Caco-2 (cell line): ENCODE results near the gene SYT11. TPM values are rescaled to one million over a fixed set of nuclear protein-coding genes. Genes with fewer than 3 reads are reported as not detected.

Source experiments
- BruUV-seq: library from RNA; stranded (reverse); fragments of 400-500 nt; replicated peaks from 2 replicates; lab custom pipeline; 2021; lab: Mats Ljungman, UMichigan
- CTCF ChIA-PET: fragments of 300-600 bp; sonication (Branson Sonifier 250); formaldehyde crosslinking; loops from one replicate; lab custom pipeline; 2022; ENCODE audit warnings: antibody characterized with exemption; lab: Charles Lee
- POLR2A ChIA-PET: fragments of 300-600 bp; sonication (Branson Sonifier 250); formaldehyde crosslinking; loops from one replicate; lab custom pipeline; 2022; ENCODE audit warnings: antibody characterized with exemption; lab: Charles Lee
- DNase-seq, 2 experiments: peaks; one replicate each; pipeline versions ENCODE4 v3.0.0 to v3.0.0-alpha.2; 2020 to 2022
- H3K27me3 ChIP-seq: replicated peaks from 2 replicates; pipeline ENCODE4 v1.6.0; 2011; ENCODE audit warnings: low read length; ENCODE audit not compliant: control insufficient read depth, insufficient read depth
- H3K36me3 ChIP-seq: 2 replicates; pipeline ENCODE4 v1.5.1; 2011; ENCODE audit warnings: low read length; ENCODE audit not compliant: control insufficient read depth, insufficient read depth
- H3K4me1 ChIP-seq: fragments of 250-450 bp; sonication (Bioruptor Pico); 2 replicates; pipeline ENCODE4 v1.5.1; 2020; ENCODE audit warnings: mild to moderate bottlenecking
- H3K4me3 ChIP-seq: 2 replicates; pipeline ENCODE4 v1.5.1; 2011; ENCODE audit warnings: low read depth, mild to moderate bottlenecking, control low read depth, low read length
- H3K9me3 ChIP-seq: fragments of 250-450 bp; sonication (Bioruptor Pico); 2 replicates; pipeline ENCODE4 v1.5.1; 2020; ENCODE audit warnings: mild to moderate bottlenecking, moderate library complexity
- H3K27ac Mint-ChIP-seq: one replicate; pipeline ENCODE4 v1.8.0; 2022; ENCODE audit warnings: mixed read lengths; ENCODE audit not compliant: unreplicated experiment
- H3K27me3 Mint-ChIP-seq: one replicate; pipeline ENCODE4 v1.8.0; 2022; ENCODE audit warnings: mixed read lengths; ENCODE audit not compliant: insufficient read depth, unreplicated experiment
- H3K36me3 Mint-ChIP-seq: one replicate; pipeline ENCODE4 v1.8.0; 2022; ENCODE audit warnings: mild to moderate bottlenecking, mixed read lengths; ENCODE audit not compliant: insufficient read depth, unreplicated experiment
- H3K4me1 Mint-ChIP-seq: one replicate; pipeline ENCODE4 v1.8.0; 2022; ENCODE audit warnings: low read depth, mixed read lengths; ENCODE audit not compliant: unreplicated experiment
- H3K4me3 Mint-ChIP-seq: one replicate; pipeline ENCODE4 v1.8.0; 2022; ENCODE audit warnings: mild to moderate bottlenecking, moderate library complexity, mixed read lengths; ENCODE audit not compliant: unreplicated experiment
- H3K9me3 Mint-ChIP-seq: one replicate; pipeline ENCODE4 v1.8.0; 2022; ENCODE audit warnings: mixed read lengths; ENCODE audit not compliant: unreplicated experiment
- CTCF ChIP-seq, 2 experiments: fragments of 200-600 bp in 1 of 2; IDR thresholded peaks; 1 replicate in 1 of 2; 2 replicates in 1 of 2; pipeline versions ENCODE4 v1.5.1 to v1.8.0; 2011 to 2022; ENCODE audit warnings: antibody characterized with exemption in 1 of 2, control low read depth in 1 of 2, inconsistent platforms in 1 of 2, low read depth in 1 of 2, low read length in 1 of 2, mild to moderate bottlenecking in 1 of 2, moderate library complexity in 1 of 2; ENCODE audit not compliant: insufficient read depth in 1 of 2, severe bottlenecking in 1 of 2, unreplicated experiment in 1 of 2
- intact Hi-C: fragments of 100-400 bp; cut with micrococcal nuclease; formaldehyde crosslinking; loops from one replicate; pipeline ENCODE4 v1.10.0; 2022; ENCODE audit not compliant: unreplicated experiment
- total RNA-seq: library from RNA; stranded (reverse); gene quantifications from 2 replicates; pipeline ENCODE4 v1.2.3, GENCODE V29; 2022

SYT11 gene
- total RNA-seq, 1 experiment from 2014 or later = 0.05 TPM

GRCh38 chr1:155840386-155840785, 19.0 kb upstream of the SYT11 start:
- intact Hi-C loops = no loop called here
- no peak overlapping the region for H3K4me3 ChIP-seq
- TF ChIP-seq CTCF (IDR thresholded peaks at IDR 0.05; ENCODE audit: insufficient read depth in 1 of 2, low read depth in 1 of 2, low read length in 1 of 2, severe bottlenecking in 1 of 2, unreplicated experiment in 1 of 2) = no peak
- H3K9me3 Mint-ChIP-seq = no peaks in the 10 kb centered on the region
- no peaks in the 10 kb centered on the region for H3K27me3 ChIP-seq
- no TSS peak for BruUV-seq
- POLR2A ChIA-PET = no interaction called here
- H3K4me3 Mint-ChIP-seq = no peak overlapping the region
- H3K36me3 Mint-ChIP-seq = peaks cover 21% of the 10 kb centered on the region
- no peaks in the 10 kb centered on the region for H3K4me1 Mint-ChIP-seq
- H3K9me3 ChIP-seq = no peaks in the 10 kb centered on the region
- CTCF ChIA-PET = no interaction called here
- H3K4me1 ChIP-seq = no peaks in the 10 kb centered on the region
- H3K36me3 ChIP-seq = no peaks in the 10 kb centered on the region
- no peak overlapping the region for H3K27ac Mint-ChIP-seq
- H3K27me3 Mint-ChIP-seq = no peaks in the 10 kb centered on the region
- no peak for DNase-seq

- intact Hi-C loops = no loop called here
- Mint-ChIP-seq H3K9me3 (no peaks in the 10 kb centered on the region), H3K4me1 (no peaks in the 10 kb centered on the region), H3K27ac (no peak overlapping the region), H3K36me3 (peaks cover 46% of the 10 kb centered on the region), H3K27me3 (no peaks in the 10 kb centered on the region), H3K4me3 (no peak overlapping the region)
- TF ChIP-seq CTCF (IDR thresholded peaks at IDR 0.05; ENCODE audit: insufficient read depth in 1 of 2, low read depth in 1 of 2, low read length in 1 of 2, severe bottlenecking in 1 of 2, unreplicated experiment in 1 of 2) = no peak
- CTCF ChIA-PET = no interaction called here
- H3K4me3 ChIP-seq = no peak overlapping the region
- no TSS peak for BruUV-seq
- no peaks in the 10 kb centered on the region for H3K9me3 ChIP-seq
- no peaks in the 10 kb centered on the region for H3K27me3 ChIP-seq
- no peaks in the 10 kb centered on the region for H3K4me1 ChIP-seq
- 0 out of 2 replicates have a peak, but pooled peaks cover 2% of the 10 kb centered on the region for H3K36me3 ChIP-seq
- DNase-seq = no peak
- POLR2A ChIA-PET = interaction anchor here (0.6 kb wide), 1 partner anchor 14 kb away, joined by 3 read pairs; no protein-coding TSS in a partner anchor
Observed at GRCh38 chr1:155844860-155845421, 14.4 kb upstream of the SYT11 start.

DNA sequence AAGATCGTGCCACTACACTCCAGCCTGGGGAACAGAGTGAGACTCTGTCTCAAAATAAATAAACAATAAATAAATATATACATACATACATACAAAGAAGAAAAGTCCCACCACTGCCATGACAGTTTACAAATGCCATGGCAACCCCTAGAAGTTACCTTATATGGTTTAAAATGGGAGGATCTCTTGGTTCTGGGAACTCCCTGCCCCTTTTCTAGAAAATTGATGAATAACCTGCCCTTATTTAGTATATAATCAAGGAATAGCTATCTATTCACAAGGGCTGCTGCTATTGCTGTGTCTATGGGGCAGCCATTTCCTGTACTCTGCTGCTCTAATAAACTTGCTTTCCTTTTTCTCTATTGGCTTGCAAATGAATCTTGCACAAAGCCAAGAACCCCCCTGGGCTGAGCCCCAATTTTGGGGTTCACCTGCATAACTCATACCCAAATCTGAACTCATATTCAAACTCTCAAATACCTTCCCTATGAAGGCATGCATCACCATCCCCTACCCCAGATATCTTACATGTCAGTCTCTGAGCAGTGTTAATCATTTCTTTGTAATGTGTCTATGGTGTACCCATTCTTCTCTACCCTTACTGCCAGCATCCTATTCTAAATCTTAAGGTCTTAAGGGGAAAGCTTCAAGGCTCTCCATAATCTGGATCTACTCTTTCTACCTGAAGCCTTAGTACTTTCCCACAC, 11.4 kb upstream of the SYT11 start:
- no peaks in the 10 kb centered on the region for H3K9me3 ChIP-seq
- ChIA-PET CTCF (no interaction called here), POLR2A (no interaction called here)
- Mint-ChIP-seq H3K36me3 (peaks cover 75% of the 10 kb centered on the region), H3K27ac (no peak overlapping the region), H3K4me3 (no peak overlapping the region), H3K9me3 (no peaks in the 10 kb centered on the region), H3K27me3 (no peaks in the 10 kb centered on the region), H3K4me1 (no peaks in the 10 kb centered on the region)
- DNase-seq = no peak
- no TSS peak for BruUV-seq
- H3K4me1 ChIP-seq = no peaks in the 10 kb centered on the region
- TF ChIP-seq CTCF (IDR thresholded peaks at IDR 0.05; ENCODE audit: insufficient read depth in 1 of 2, low read depth in 1 of 2, low read length in 1 of 2, severe bottlenecking in 1 of 2, unreplicated experiment in 1 of 2) = no peak
- intact Hi-C loops = no loop called here
- H3K27me3 ChIP-seq = no peaks in the 10 kb centered on the region
- H3K36me3 ChIP-seq = peaks cover 2% of the 10 kb centered on the region; the same call in 1 of the 2 replicates
- H3K4me3 ChIP-seq = no peak overlapping the region
